ENCODE measurements around the gene SEMA3D. TPM values are rescaled to one million over a fixed set of nuclear protein-coding genes. Genes with fewer than 3 reads are reported as not detected.

The SEMA3D gene
- total and polyA plus RNA-seq, 2 donors (not counting 3 experiments of a cell fraction or from before 2014, with no cell fraction given) = 9.9 to 10.3 TPM

DNA sequence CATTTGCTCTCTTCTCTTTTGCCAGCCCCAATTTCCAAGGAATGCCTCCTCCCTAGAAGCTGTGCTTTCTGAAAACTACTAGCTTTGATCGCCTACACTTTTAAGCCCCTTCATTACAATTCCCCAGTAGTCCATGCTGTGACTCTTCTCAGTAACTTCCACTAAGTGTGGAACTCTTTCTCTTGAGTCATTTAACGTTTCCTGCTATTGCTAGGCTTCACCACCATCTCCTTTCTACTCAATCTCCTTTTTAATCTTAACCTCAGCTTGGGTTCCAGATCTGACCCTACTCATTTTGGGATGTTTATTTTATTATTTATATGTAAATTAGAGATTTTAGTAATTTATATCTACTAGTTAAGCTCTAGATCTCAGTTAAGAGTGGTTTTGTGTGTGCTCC, 14.4 kb upstream of the SEMA3D start:
- no peak overlapping the region for H3K4me3 ChIP-seq (replicated peaks in 1 of 3; ENCODE audit: insufficient read depth in 1 of 3, low read depth in 1 of 3, low read length in 3 of 3)

More for the DNA sequence above, 14.4 kb upstream of the SEMA3D start:
- no peak overlapping the region for H2AFZ ChIP-seq (ENCODE audit: low read depth, low read length)
- no peaks in the 10 kb centered on the region for H3K27me3 ChIP-seq (ENCODE audit: control insufficient read depth in 2 of 2, insufficient read depth in 2 of 2, low read length in 2 of 2)
- intact Hi-C loops (cut with micrococcal nuclease) = no loop called here
- DNase-seq (ENCODE audit: low read depth, low spot score) (no peak), FAIRE-seq (no peak)
- no peak overlapping the region for H3K27ac ChIP-seq (ENCODE audit: insufficient read depth, low read depth, low read length)
- no peak overlapping the region for H3K4me2 ChIP-seq (ENCODE audit: insufficient read depth, low read length)
- no peaks in the 10 kb centered on the region for H4K20me1 ChIP-seq (replicated peaks; ENCODE audit: control insufficient read depth, extremely low read depth, insufficient read depth, low read length)
- H3K79me2 ChIP-seq (ENCODE audit: control insufficient read depth, insufficient read depth, low read length) = no peaks in the 10 kb centered on the region
- H3K9me3 ChIP-seq (replicated peaks; ENCODE audit: control insufficient read depth, insufficient read depth, low read length) = no peaks in the 10 kb centered on the region
- dilution Hi-C loops (cut with MboI; ENCODE audit: extremely low pct_ligation_motif_present, low sequenced_read_pairs) = no loop called here
- no TSS peak for BruUV-seq (replicated peaks)
- peaks cover 3% of the 10 kb centered on the region for H3K4me1 ChIP-seq (ENCODE audit: control insufficient read depth, extremely low read depth, insufficient read depth, low read length)
- no peak overlapping the region for H3K9ac ChIP-seq (replicated peaks; ENCODE audit: extremely low read depth, insufficient read depth, low read length)
- no peaks in the 10 kb centered on the region for H3K9me1 ChIP-seq (replicated peaks; ENCODE audit: control insufficient read depth, extremely low read depth, insufficient read depth, low read length)
- H3K36me3 ChIP-seq (ENCODE audit: control insufficient read depth in 2 of 2, extremely low read depth in 1 of 2, insufficient read depth in 2 of 2, low read length in 2 of 2) = no peaks in the 10 kb centered on the region
- ChIA-PET CTCF (interaction anchor here (0.7 to 1.7 kb wide), 6 partner anchors 9 to 263 kb away, joined by 3 to 6 read pairs (median 3); partner anchors contain the start of gene SEMA3D), POLR2A (no interaction called here)
- TF ChIP-seq MYC (IDR thresholded peaks at IDR 0.05; ENCODE audit: low read depth, low read length) (no peak), POLR2A (IDR thresholded peaks at IDR 0.05; ENCODE audit: low read depth, low read length) (no peak), POLR2AphosphoS5 (IDR thresholded peaks at IDR 0.05; ENCODE audit: insufficient read depth, low read depth, low read length) (no peak), JUN (IDR thresholded peaks at IDR 0.05; ENCODE audit: borderline replicate concordance, insufficient read depth, insufficient read length, low read depth) (no peak), FOS (IDR thresholded peaks at IDR 0.05; ENCODE audit: borderline replicate concordance, insufficient read depth, low read length) (no peak), GATA2 (IDR thresholded peaks at IDR 0.05; ENCODE audit: insufficient read depth, insufficient read length, low read depth, low read length) (no peak), EZH2 (IDR thresholded peaks at IDR 0.05; ENCODE audit: borderline replicate concordance, low read depth, low read length, severe bottlenecking) (no peak)
- TF ChIP-seq, protein P1, sequence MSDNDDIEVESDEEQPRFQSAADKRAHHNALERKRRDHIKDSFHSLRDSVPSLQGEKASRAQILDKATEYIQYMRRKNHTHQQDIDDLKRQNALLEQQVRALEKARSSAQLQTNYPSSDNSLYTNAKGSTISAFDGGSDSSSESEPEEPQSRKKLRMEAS (IDR thresholded peaks at IDR 0.05; ENCODE audit: insufficient read depth, insufficient read length) = no peak
- TF ChIP-seq, protein P2, sequence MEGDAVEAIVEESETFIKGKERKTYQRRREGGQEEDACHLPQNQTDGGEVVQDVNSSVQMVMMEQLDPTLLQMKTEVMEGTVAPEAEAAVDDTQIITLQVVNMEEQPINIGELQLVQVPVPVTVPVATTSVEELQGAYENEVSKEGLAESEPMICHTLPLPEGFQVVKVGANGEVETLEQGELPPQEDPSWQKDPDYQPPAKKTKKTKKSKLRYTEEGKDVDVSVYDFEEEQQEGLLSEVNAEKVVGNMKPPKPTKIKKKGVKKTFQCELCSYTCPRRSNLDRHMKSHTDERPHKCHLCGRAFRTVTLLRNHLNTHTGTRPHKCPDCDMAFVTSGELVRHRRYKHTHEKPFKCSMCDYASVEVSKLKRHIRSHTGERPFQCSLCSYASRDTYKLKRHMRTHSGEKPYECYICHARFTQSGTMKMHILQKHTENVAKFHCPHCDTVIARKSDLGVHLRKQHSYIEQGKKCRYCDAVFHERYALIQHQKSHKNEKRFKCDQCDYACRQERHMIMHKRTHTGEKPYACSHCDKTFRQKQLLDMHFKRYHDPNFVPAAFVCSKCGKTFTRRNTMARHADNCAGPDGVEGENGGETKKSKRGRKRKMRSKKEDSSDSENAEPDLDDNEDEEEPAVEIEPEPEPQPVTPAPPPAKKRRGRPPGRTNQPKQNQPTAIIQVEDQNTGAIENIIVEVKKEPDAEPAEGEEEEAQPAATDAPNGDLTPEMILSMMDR (IDR thresholded peaks at IDR 0.05; ENCODE audit: extremely low read depth in 1 of 2, insufficient read depth in 1 of 2, low read depth in 1 of 2, low read length in 2 of 2) = no peak

Data from endothelial cell of umbilical vein (primary cell).